Measurements from ENCODE around the gene MYL5.
"Not testable (repeated sequence)": the region's sequence is repeated elsewhere in the genome, so short reads cannot be mapped to it uniquely, and the experiment has no call there.

MYL5 gene

GRCh38 chr4:632926-633325 is 41.4 kb upstream of the MYL5 start:
- TF ChIP-seq, protein P1, sequence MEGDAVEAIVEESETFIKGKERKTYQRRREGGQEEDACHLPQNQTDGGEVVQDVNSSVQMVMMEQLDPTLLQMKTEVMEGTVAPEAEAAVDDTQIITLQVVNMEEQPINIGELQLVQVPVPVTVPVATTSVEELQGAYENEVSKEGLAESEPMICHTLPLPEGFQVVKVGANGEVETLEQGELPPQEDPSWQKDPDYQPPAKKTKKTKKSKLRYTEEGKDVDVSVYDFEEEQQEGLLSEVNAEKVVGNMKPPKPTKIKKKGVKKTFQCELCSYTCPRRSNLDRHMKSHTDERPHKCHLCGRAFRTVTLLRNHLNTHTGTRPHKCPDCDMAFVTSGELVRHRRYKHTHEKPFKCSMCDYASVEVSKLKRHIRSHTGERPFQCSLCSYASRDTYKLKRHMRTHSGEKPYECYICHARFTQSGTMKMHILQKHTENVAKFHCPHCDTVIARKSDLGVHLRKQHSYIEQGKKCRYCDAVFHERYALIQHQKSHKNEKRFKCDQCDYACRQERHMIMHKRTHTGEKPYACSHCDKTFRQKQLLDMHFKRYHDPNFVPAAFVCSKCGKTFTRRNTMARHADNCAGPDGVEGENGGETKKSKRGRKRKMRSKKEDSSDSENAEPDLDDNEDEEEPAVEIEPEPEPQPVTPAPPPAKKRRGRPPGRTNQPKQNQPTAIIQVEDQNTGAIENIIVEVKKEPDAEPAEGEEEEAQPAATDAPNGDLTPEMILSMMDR (IDR thresholded peaks at IDR 0.05; ENCODE audit: low read depth, low read length), result no peak
- DNase-seq (ENCODE audit: low read depth, low spot score), result no peak
- in situ Hi-C loops (cut with HindIII; ENCODE audit: low sequenced_read_pairs), result no loop called here

DNA sequence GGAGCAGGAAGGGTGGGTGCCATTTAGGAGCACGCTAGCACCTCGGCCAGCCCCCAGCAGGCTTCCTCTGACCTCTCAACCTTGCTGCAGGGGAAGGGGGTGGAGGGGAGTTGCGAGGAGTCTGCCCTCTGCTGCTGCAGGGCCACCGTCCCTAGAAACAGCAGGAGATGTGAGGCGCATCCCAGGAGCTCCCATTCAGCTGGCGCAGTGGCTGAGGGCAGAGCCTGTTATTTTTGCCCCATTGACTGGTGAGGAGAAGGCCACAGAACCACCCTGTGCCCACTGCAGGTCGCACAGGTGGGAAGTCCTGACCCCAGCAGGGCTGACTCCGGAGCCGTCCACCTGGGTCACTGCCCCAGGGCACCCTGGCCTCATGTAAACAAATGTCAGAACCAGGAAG is 40.9 kb upstream of the MYL5 start:
- DNase-seq (ENCODE audit: low read depth, low spot score), result no peak
- H3K4me3 ChIP-seq (ENCODE audit: low read depth, low read length), result no peak overlapping the region
- TF ChIP-seq, protein P1 (IDR thresholded peaks at IDR 0.05; ENCODE audit: low read depth, low read length), result no peak
- in situ Hi-C loops (cut with HindIII; ENCODE audit: low sequenced_read_pairs), result no loop called here

More at GRCh38 chr4:632926-633325, 41.4 kb upstream of the MYL5 start:
- H3K4me3 ChIP-seq (ENCODE audit: low read depth, low read length), result no peak overlapping the region

- in situ Hi-C loops (cut with HindIII; ENCODE audit: low sequenced_read_pairs), result no loop called here
- no peak for DNase-seq (ENCODE audit: low read depth, low spot score)
- H3K4me3 ChIP-seq (ENCODE audit: low read depth, low read length), result no peak overlapping the region
- TF ChIP-seq, protein P1 (IDR thresholded peaks at IDR 0.05; ENCODE audit: low read depth, low read length), result no peak
Measured at GRCh38 chr4:633976-634598, 40.3 kb upstream of the MYL5 start.

GRCh38 chr4:634599-634985 is 39.8 kb upstream of the MYL5 start:
- no peak for DNase-seq (ENCODE audit: low read depth, low spot score)
- H3K4me3 ChIP-seq (ENCODE audit: low read depth, low read length), result no peak overlapping the region
- TF ChIP-seq, protein P1 (IDR thresholded peaks at IDR 0.05; ENCODE audit: low read depth, low read length), result no peak
- in situ Hi-C loops (cut with HindIII; ENCODE audit: low sequenced_read_pairs), result no loop called here

DNA sequence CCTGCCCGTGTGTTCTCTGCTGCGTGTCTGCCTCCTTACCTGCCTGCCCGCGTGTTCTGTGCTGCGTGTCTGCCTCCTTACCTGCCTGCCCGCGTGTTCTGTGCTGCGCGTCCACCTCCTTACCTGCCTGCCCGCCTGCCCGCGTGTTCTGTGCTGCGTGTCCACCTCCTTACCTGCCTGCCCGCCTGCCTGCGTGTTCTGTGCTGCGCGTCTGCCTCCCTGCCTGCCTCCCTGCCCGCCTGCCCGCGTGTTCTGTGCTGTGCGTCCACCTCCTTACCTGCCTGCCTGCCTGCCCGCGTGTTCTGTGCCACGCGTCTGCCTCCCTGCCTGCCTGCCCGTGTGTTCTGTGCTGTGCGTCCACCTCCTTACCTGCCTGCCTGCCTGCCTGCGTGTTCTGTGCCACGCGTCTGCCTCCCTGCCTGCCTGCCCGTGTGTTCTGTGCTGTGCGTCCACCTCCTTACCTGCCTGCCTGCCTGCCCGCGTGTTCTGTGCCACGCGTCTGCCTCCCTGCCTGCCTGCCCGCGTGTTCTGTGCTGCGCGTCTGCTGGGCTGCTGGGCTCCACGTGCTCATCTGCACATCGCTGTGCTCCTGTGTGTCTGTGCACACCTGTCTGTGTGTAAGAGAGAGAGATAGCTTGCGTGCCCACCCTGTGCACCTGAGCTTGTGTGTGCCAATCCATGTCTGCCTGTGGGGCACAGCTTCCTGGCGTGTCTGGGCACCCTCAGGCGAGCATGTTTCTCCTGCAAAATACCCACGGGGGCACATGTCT is 39.1 kb upstream of the MYL5 start:
- DNase-seq (ENCODE audit: low read depth, low spot score); H3K4me3 ChIP-seq (ENCODE audit: low read depth, low read length); in situ Hi-C loops (cut with HindIII; ENCODE audit: low sequenced_read_pairs): not testable (repeated sequence)

- H3K4me3 ChIP-seq (ENCODE audit: low read depth, low read length), result no peak overlapping the region
- DNase-seq (ENCODE audit: low read depth, low spot score), result no peak
- in situ Hi-C loops (cut with HindIII; ENCODE audit: low sequenced_read_pairs), result no loop called here
- TF ChIP-seq, protein P1 (IDR thresholded peaks at IDR 0.05; ENCODE audit: low read depth, low read length), result no peak
Measured at GRCh38 chr4:635851-636627, 38.3 kb upstream of the MYL5 start.
